Retinal pigment epithelial cell (primary cell): ENCODE measurements around the gene MLPH.

ENCODE experiments used
- DNase-seq: peaks from one replicate; pipeline ENCODE4 v3.0.0-alpha.2; 2010; ENCODE audit warnings: low read depth
- H3K4me3 ChIP-seq: 2 replicates; pipeline ENCODE4 v1.5.1; 2011; ENCODE audit warnings: mild to moderate bottlenecking, low read length, control low read depth, moderate library complexity
- CTCF ChIP-seq: conservative IDR thresholded peaks from 2 replicates; pipeline ENCODE4 v1.5.1; 2011; ENCODE audit warnings: low read depth, low read length, control low read depth, inconsistent platforms

Gene MLPH

GRCh38 chr2:237492137-237492890, 5.3 kb downstream of the MLPH start:
- TF ChIP-seq CTCF = no peak

DNA sequence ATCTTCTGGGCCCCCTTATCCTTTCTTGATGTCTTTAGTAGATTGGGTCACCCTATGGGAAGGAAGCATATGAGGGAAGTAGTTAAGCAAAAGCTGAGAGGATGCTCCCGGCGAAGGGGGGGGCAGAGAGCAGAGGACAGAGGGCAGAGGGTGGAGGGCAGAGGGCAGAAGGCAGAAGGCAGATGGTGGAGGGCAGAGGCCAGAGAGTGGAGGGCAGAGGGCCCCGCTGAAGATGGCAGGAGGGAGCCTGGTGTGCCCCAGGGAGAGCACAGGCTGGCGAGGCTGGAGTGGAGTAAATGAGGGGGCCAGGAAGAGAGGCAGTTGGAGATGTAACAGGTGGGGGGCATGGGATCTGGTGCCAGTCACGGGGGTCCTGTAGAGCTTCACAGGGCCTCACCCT, 7.0 kb downstream of the MLPH start:
- TF ChIP-seq CTCF = no peak
- no peak overlapping the region for H3K4me3 ChIP-seq
- no peak for DNase-seq

More at GRCh38 chr2:237492137-237492890, 5.3 kb downstream of the MLPH start:
- DNase-seq = no peak
- no peak overlapping the region for H3K4me3 ChIP-seq

DNA sequence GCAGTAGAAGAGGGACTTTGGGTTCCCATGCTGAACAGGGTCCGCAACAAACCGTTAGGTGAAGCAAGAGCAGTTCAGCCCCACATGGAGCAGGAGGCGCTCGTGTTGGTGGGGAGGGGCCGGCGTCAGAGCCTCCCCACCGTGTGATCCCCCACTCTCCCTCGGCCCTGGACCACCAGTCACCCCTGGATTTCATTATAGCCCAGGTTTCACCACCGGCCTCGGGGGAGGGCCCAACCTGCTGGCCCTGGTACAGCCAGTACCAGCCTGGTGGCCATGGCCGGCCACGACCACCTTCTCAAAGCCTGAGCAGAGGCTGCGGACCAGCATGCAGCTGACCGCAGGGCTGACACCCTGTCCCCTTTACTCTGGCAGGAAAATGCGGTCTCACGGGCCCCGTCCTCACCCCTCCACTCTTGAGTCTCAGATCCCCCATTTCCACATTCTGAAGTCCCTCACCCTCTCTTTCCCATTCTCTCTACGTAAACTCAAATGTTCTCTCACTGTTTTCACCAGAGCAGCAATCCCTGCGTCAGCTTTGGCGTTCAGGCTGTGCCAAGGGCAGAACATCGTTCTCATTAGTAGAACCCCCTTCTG, 8.6 kb downstream of the MLPH start:
- no peak overlapping the region for H3K4me3 ChIP-seq
- TF ChIP-seq CTCF = no peak
- DNase-seq = no peak

DNA sequence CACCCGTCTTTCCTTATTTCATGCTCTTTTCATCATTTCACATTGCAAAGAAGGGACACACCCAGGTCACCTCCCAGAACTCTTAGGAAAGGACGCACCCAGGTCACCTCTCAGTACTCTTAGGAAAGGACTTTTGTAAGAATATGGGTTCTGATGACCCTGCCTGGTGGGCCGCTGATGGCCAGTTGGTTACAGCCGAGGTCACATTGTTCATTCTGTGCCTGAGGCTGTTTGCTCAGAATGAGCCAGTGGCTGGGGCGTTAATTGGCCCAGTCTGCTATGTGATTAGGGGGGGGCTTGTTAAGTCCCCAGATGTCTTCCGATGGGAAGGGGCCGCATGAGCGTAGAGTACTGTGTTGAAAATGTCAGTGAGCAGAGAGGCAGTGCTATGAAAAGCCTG, 9.4 kb downstream of the MLPH start:
- H3K4me3 ChIP-seq = no peak overlapping the region
- TF ChIP-seq CTCF = no peak
- DNase-seq = no peak

GRCh38 chr2:237497009-237497837, 10.2 kb downstream of the MLPH start:
- no peak for TF ChIP-seq CTCF
- H3K4me3 ChIP-seq = no peak overlapping the region
- DNase-seq = no peak

DNA sequence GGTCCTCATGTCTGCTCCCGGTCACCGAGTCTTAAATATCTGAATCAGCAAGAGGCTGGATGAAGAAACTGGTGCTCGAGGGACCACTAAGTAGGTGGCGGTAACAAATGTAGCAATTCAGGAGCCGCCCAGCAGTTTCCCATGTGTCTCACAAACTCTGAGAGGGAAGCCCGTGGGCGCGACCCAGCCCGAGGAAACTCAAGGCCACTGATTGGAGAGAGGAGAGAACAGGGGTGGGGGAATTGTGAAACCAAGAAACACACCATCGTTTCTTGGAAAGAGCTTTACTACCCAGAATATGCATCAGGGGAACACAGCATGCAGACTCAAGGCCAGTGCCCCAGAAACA, 10.8 kb downstream of the MLPH start:
- H3K4me3 ChIP-seq = no peak overlapping the region
- no peak for TF ChIP-seq CTCF
- no peak for DNase-seq
